HG03457 (cell line): ENCODE data around the gene COBL.

Experiments used
- ATAC-seq: cut with Tn5 transposase; IDR thresholded peaks from one replicate; pipeline ENCODE4 v1.9.1; 2021; ENCODE audit warnings: moderate number of reproducible peaks; ENCODE audit not compliant: unreplicated experiment

COBL gene

DNA sequence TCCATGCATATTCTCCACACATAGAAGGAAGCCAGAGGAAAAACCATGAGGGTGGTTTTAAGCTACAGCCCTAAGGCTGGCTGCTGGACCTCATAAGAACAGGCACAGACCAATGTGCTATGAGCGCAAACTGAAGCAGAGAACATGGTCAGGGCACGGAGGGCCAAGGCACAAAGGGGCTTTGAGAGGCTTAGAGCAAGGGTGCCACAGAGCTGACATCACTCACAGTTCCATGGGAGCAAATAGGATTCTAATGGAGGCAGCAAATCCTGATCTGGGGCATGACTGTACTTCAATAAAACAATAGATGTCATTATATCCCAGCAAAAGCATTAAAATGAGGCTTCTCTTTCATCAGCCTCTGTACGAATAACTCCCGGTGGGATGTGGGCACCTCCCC is 162.4 kb downstream of the COBL start:
- no peak for ATAC-seq

DNA sequence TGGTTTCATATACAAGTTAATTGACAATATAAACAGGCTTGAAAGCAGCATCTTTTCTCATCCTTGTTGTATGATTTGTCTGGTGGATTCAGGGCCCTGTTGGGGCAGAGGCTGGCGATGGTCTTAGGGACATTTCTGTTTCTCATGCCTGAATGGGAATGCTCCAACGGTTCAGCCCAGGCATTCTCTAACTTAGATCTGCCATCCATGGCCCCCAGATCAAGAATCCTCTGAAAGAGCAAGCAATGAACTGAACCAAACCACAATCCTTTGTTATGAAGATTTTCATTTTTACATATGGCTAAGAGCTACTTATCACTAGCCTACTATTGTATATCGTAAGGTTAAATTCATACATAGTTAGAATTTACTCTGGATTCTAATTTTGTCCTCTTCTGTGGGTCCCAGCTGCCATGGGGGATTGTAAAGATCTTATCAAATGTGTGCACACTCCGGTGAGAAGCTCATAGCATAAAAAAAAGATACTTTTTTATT is 163.9 kb downstream of the COBL start:
- no peak for ATAC-seq

DNA sequence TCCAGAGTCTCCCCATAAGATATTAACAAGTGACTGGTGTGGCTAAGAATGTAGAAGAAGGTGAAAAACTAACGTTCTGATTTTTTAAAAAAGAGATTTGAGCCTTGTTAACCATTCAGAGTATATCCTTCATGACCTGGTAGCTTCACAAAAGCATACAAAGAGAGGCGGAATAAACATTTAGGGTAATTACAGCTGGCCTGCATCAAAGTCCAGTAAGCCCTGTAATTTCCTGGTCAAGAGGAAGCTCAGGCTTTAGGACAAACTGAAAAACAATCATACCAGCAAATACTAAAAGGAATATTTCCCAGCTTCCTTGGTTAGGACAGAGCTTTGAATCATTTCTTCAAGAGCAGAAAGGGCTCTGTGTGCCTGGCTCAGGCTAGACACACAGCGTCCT is 165.2 kb downstream of the COBL start:
- no peak for ATAC-seq

DNA sequence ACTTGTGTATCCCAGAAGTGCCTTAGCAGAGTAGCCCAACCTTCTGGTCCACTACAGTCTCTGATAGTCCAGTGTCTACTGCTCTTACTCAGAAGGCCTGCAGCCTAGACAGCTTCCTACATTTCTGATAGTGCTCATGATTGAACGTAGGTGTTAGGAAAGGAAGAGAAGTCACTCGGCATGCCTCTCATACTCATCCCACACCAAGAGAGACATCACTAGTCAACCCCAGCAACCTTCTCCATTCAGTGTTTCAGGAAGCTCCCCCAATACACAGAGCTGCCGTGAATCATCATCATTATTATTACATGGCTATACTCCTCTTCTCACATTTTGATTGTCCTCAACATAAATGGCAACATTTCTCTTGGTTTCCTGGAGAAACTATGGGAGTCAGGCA is 166.4 kb downstream of the COBL start:
- ATAC-seq: no peak

DNA sequence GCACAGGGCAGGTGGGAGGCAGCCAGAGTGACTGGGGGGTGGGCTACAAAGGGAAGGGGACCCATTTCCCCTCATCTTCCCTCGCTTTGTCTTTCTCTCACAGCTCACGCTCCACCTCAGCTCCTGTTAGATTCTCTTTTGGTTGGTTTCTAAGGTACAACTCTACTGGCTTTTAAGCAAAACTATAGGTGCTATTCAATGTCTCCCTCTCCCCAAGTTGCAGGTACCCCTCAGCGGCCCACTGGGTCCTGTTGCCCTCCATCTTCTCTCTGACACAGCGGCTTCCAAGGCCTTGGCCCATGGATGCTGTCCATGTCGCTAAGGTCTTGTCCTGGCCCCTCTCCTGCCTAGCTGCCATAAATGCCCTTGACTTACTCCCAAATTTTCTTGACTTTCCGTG is 168.4 kb downstream of the COBL start:
- ATAC-seq: no peak

DNA sequence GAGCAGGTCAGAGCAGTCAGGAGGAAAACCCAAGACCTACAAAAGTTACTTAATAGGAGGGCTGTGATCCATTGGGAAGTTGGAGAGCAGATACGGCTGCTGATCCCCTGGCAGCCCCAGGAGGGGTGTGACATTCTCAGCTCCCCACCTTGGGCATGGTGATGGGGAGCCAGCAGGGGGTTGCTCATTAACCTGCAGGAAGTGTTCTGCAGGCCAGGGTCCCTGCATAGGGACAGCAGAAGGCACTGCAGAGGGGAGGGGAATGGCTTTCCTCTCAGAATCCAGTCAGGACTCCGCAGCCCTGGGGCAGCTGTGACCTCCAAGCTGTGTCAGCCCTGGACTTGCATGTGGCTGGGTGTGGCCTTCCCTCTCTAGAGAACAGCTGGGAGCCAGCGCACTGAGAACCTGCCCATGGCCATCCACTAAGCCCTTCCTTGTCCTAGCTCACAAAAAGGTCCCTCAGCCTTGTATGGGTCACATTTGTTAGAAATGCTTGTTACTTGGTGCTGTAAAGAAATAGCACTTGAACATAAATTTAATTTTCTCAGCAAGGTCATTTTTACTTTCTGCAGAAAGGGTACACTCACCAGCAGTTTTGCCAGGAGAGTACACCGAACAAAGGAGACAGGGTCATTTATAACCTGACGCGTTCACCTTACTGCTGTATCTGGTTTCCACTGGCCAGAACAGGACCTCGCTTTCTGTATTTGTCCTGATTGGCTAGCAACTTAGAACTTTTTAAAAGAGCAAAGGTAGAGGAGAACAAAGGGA is 169.6 kb downstream of the COBL start:
- ATAC-seq: no peak

DNA sequence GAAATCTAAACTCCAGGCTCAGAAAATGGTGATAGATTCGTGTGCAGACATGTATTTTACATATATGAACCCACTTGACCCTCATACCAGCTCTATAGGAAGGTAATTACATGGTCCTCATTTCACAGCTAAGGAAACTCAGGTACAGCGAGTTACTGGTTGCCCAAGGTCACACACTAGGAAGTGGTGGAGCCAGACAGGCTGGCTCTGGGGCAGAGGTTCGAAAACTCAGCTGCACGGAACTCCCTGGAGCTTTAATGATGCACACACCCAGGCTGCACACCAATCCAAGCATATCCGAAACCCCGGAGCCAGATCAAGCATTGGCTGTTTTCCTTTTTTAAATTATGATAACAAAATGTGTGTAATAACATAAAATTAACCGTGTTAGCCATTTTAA is 172.4 kb downstream of the COBL start:
- ATAC-seq: no peak

DNA sequence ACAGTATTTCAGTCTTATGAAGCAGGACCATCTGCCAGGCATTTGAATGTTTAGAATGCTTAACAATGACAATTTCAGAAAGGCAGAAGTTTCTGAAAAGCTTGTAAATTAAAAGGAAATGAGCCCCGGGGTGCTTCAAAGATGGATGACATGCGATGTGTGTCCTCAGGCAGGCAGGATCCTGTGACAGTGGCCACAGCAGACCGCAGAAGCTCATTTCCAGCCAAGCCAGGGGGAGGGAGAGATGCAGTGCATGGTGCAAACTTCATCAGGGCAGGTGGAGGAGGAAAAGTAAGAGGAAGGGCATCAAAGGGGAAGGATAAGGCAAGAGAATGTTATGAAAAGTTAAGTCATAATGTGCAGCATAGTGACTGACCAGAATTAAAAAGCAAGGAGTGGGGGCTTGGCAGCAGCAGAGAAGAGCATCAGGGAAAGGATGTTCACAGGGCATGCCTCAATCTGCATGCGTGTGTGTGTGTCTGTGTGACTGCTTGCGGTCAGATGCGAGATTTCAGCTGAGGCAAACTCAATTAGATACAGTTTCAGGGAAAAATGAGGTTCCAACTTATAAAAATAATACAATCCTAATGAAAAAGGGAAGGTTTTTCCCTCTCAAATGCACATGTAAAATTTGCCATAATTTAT is 173.7 kb downstream of the COBL start:
- ATAC-seq: no peak

DNA sequence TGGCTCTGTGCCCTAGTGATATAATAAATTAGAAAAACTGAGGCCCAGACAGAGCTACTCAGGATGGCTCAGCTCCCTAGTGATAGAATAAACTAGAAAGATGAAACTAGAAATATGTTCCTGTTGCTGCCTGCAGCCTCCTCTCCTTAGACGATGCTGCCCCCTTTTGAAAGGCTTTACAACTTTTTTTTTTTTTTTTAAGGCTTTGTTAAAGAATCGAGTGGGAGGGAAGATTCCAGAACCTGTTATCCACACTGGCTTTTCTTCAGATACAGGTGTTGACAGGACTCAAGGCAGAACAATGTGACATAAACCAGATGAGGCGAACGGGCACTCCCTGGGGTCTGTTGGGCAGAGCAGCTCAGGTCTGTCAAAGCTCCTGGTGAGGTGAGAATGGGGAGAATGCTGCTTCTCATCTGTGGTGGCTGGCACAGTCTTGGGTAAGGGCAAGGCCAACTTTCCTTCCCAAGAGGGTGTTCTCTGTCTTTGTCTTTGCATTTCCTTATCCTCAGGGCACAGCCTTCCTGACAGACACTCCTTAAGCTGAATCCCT is 175.1 kb downstream of the COBL start:
- no peak for ATAC-seq

DNA sequence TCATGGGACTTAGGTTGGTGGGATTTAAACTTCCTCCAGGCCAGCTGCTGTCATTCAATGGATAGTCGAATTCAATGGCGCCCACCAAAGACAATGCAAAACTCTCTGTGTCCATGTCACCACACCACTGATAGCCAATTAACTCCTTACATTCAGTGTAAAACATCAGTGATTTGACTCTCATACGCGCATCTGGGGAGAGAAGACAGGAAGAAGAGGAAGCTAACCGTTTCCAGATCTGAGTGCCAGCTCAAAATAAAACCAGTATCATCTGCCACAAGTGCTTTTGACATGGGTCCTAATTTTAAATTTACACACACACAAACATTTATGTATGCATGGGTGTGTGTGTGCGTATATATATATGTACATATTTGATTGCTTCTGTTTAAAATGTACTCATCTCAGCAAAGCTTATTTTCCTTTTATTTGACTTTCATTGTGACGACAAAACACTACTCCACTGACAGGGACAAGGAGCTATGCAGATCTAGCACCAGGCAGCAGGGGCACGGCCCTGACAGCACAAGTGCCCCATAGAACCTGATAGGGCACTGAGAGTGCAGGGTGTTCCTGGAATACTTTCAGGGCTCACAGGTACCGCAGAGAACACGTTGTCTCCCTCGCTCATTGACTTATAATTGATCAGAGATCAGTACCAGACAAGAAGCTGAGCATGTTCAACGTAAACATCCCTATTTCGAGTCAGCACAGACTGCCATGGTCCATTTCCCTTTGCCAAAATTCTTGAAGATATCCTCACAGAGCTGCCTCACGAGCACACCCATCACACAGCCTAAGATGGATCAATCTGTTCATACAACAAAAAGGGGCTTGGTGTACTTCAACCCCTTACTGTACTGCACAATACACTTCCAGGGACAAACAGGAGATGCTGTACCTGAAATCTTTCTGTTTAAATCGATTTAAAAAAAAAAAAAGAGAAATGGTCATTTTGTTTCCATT is 176.1 kb downstream of the COBL start:
- no peak for ATAC-seq

DNA sequence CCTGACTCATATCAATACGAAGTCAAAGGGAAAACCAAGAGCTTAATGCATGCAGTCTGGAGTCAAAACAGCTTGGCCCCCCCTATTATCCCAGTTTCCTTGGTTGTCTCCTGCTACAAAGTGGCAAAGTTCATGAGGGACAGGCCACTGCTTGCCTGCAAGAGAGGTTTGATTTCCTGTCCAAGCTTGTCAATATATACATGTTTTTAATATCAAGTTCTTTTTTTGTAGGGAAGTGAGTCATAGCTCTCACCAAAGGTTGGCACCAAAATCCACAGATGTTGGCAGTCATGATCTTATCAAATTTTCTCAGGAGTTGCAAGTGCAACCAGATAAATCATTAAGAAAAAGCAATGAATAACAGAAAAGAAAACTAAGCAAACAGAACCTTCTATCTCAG is 176.8 kb downstream of the COBL start:
- no peak for ATAC-seq

DNA sequence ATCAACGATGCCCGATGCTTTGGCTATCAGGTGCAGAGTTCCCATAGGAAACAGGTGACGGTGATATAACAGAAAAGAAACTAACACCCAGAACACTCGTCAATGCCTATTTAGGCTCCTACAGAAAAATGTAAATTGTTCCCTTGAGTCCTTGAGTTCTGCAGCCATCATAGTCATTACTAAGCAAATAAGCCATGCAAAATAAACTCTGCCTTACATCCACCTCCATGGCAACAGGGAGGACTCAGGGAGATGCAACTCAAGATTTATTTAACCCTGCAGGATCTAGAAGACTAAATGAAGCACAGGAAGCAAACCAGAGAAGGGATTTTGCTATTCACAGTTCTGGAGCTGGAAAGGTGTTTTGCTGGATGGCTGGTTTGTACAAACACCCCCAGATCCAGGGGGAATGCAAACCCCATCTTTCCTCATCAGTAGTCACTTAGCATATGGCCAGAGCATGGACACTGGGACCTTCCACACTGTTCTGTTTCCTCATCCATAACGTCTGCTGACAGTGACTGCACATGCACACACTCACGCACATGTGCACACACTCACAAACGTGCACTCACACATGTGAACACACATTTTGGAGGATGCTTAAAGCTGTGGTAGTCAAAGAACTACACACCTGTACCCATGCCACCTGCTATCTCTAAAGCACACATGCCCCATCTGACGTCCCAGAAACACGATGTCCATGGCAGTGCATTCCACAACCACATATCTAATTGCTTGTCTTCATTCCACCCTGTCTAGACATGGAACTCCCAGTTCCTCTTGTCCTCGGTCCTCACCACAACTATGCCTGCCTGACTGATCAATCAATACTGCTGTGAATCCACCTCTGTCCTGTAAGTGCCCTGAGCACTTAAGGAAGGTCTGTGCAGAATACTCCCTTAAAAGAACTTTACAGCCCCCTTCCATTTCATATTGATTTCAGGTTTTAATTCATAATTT is 178.2 kb downstream of the COBL start:
- no peak for ATAC-seq

DNA sequence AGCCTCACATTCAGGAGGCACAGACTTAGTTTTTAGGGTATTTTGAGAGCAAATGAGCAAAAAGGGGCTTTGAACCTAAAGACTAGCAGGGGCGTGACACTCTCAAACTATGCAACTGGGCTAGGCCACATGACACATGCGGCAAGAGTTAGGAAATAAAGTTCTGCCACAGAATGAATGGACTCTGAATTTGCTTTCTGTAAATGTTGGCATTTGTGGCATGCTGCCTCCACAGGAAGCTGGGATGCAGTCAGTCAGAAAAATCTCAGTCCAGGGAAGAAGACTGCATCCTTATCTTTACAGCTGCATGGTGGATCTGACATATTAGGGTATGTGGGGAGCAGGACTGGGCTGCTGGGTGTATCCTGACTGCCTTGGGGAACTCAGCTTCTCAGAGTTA is 181.0 kb downstream of the COBL start:
- no peak for ATAC-seq

DNA sequence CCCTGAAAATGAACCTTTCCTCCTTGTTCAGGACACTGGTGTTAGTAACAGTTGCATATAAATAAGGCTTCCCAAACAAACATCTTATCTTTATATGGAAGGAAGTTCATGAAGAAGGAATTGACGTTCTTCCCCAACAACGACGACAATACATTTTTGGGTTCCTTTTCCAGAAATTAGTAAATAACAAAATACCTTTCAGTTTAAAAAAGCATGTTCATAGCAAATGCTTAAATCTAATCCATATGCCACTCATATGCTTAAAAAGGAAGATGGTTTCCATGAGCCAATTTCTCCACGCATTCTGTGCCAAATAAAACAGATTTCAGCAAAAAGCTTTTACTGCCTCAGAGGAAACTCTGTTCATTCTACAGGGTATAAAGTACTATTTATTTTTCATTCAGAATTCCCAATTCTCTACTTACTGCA is 182.6 kb downstream of the COBL start:
- no peak for ATAC-seq

DNA sequence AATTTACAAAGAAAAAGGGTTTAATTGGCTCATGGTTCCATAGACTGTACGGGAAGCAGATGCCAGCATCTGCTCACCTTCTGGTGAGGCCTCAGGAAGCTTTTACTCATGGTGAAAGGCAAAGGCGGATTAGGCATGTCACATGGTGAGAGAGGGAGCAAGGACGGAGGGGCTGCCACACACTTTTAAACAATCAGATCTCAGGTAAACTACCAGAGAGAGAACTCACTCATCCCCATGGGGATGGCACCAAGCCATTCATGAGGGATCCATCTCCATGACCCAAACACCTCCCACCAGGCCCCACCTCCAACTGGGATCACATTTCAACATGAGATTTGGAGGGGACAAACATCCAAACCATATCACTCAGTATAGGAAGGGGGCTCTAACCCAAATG is 183.9 kb downstream of the COBL start:
- ATAC-seq: no peak

DNA sequence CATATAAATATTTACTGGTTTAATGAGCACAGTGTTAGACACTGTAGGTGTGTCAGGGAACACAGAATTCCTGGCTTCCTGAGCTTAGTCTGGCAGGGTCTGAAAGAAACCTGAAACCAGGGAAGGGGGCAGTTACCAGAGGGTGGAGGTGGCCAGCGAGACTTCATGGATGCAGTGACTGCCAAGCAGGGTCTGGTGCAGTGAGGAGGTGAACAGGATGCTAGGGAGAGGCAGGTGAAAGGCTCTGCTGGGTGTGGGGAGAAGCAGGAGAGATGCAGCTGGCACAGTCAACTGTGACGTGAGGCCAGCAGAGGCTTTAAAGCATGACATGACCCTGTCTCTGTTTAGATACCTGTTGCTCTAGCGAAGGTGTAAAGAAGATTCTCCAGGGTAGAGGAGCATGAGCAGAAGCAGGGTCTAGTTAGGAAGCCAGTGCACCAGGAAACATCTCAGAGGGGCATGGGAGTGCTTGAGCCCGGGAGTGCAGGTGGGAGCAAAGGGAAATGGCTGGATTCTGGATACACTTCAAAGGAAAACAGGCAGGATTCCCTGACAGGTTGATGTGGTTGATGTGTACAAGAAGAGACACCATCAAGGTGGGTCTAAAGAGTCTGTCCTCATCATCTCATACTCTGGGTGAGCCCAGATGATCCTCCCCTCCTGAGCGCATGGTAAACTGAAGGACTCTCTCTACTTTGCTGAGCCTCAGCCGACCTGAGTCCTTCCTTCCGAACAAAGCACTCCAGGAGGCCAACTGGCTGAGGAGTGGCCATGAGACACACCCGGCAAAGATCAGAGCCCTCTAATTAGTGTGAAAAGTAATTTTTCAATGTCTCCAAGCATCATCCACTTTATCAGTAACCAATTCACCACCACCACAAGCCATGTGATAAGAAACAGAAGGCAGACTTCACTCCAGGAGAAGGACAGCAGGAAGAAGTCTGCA is 186.8 kb downstream of the COBL start:
- no peak for ATAC-seq

DNA sequence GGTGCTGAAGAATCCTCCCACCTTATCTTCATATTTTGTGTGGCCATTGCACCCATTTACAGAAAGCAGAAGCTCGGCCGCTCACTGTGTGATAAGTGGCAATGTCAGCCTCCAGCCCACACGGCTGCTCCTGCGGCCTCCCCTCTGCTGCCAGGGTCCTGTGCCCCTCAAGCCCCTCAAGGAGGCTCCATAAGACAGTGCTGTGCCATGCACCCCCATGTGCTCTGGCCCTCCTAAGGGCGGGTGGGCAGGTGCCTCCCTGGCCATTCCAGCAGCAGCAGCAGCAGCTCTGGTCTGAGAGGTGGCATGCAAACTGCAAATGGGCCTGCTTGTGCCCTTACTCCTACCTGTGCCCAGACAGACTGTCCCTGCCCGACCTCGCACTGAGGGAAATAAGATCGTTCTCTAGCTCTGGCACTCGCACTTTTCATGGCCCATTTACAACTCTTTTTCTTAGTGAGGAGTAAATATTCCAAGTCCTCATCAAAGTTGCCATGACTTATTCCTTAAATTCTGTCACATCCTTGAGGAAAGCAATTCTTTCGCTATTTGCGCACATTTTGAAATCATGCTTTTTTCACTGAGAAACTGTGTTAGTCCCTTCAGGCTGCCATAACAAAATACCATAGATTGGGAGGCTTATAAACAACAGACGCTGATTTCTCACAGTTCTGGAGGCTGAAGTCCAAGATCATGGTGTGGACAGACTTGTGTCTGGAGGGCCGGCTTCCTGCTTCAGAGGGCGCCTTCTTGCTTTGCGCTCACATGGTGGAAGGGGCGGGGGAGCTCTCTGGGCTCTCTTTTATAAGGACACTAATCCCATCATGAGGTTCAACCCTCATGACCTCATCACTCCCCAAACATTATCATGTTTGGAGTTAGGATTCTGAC is 187.8 kb downstream of the COBL start:
- ATAC-seq: no peak

DNA sequence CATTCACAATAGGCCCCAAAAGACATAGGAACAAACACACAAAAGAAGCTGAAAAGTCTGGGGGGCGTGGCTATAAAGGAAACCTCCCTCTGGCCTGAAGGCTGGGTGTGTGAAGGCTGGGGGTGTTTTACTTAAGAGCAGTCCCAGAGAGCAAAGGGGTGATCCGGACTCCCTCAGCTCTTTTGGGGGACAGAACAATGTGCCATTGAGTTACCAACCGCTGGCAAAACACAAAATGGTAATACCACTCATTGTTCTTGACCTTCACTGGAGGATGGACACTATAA is 189.0 kb downstream of the COBL start:
- ATAC-seq: no peak
